Stimulated activated naive CD8-positive, alpha-beta T cell treated with anti-CD3 and anti-CD28 coated beads, Interleukin-15, Interleukin-2, amounts not matched to agents 100 ng/mL and 50 ng/mL, for 24 hours (primary cell): ENCODE measurements around the gene PADI3.

Source experiments
- H3K27ac Mint-ChIP-seq: one replicate; pipeline ENCODE4 v1.8.0; 2021; ENCODE audit warnings: mild to moderate bottlenecking, mixed read lengths
- H3K27me3 Mint-ChIP-seq: one replicate; pipeline ENCODE4 v1.8.0; 2021; ENCODE audit warnings: mixed read lengths
- H3K36me3 Mint-ChIP-seq: one replicate; pipeline ENCODE4 v1.8.0; 2021; ENCODE audit warnings: low read depth, mixed read lengths
- H3K4me1 Mint-ChIP-seq: one replicate; pipeline ENCODE4 v1.8.0; 2021; ENCODE audit warnings: low read depth, mixed read lengths
- H3K4me3 Mint-ChIP-seq: one replicate; pipeline ENCODE4 v1.8.0; 2021; ENCODE audit warnings: mild to moderate bottlenecking, mixed read lengths
- H3K9me3 Mint-ChIP-seq: one replicate; pipeline ENCODE4 v1.8.0; 2021; ENCODE audit warnings: mixed read lengths

The PADI3 gene

GRCh38 chr1:17248781-17249180 lies at the start of gene PADI3:
Gene PADI3 (plus strand): TSS chr1:17249098. CDS start chr1:17249138, 40 bp downstream.
- Mint-ChIP-seq H3K4me3 (no peak within 1 kb of the TSS), H3K27me3 (peaks cover 6% of the 10 kb centered on the region), H3K27ac (no peak within 1 kb of the TSS), H3K4me1 (no peaks in the 10 kb centered on the region), H3K36me3 (no peaks in the 10 kb centered on the region), H3K9me3 (no peaks in the 10 kb centered on the region)

GRCh38 chr1:17199267-17200044 lies 49.4 kb upstream of the PADI3 start:
- Mint-ChIP-seq H3K36me3 (no peaks in the 10 kb centered on the region), H3K27me3 (peaks cover 43% of the 10 kb centered on the region), H3K4me3 (no peak overlapping the region), H3K27ac (no peak overlapping the region), H3K9me3 (no peaks in the 10 kb centered on the region), H3K4me1 (peaks cover 44% of the 10 kb centered on the region)

- H3K4me3 Mint-ChIP-seq = no peak overlapping the region
- H3K36me3 Mint-ChIP-seq = no peaks in the 10 kb centered on the region
- H3K4me1 Mint-ChIP-seq = peaks cover 44% of the 10 kb centered on the region
- no peaks in the 10 kb centered on the region for H3K9me3 Mint-ChIP-seq
- H3K27me3 Mint-ChIP-seq = peaks cover 49% of the 10 kb centered on the region
- H3K27ac Mint-ChIP-seq = no peak overlapping the region
Observed at GRCh38 chr1:17200246-17200645, 48.7 kb upstream of the PADI3 start.

GRCh38 chr1:17200756-17201155 lies 48.1 kb upstream of the PADI3 start:
- H3K4me3 Mint-ChIP-seq = no peak overlapping the region
- no peaks in the 10 kb centered on the region for H3K9me3 Mint-ChIP-seq
- peaks cover 44% of the 10 kb centered on the region for H3K4me1 Mint-ChIP-seq
- H3K27ac Mint-ChIP-seq = no peak overlapping the region
- H3K36me3 Mint-ChIP-seq = no peaks in the 10 kb centered on the region
- H3K27me3 Mint-ChIP-seq = peaks cover 54% of the 10 kb centered on the region

- Mint-ChIP-seq H3K9me3 (no peaks in the 10 kb centered on the region), H3K27ac (no peak overlapping the region), H3K36me3 (no peaks in the 10 kb centered on the region), H3K27me3 (peaks cover 58% of the 10 kb centered on the region), H3K4me1 (peaks cover 44% of the 10 kb centered on the region), H3K4me3 (no peak overlapping the region)
Observed at GRCh38 chr1:17201201-17202021, 47.5 kb upstream of the PADI3 start.

GRCh38 chr1:17204546-17205440 lies 44.1 kb upstream of the PADI3 start, which contains the start of gene PADI1:
Gene PADI1 (plus strand): TSS chr1:17205128. CDS start chr1:17205218, 90 bp downstream.
- Mint-ChIP-seq H3K9me3 (no peaks in the 10 kb centered on the region), H3K4me1 (peaks cover 57% of the 10 kb centered on the region), H3K36me3 (no peaks in the 10 kb centered on the region), H3K27ac (no peak within 1 kb of the TSS), H3K4me3 (no peak within 1 kb of the TSS), H3K27me3 (peaks cover 59% of the 10 kb centered on the region)

GRCh38 chr1:17205652-17206051 lies 43.2 kb upstream of the PADI3 start:
- Mint-ChIP-seq H3K9me3 (no peaks in the 10 kb centered on the region), H3K27me3 (peaks cover 60% of the 10 kb centered on the region), H3K27ac (no peak overlapping the region), H3K36me3 (no peaks in the 10 kb centered on the region), H3K4me1 (peaks cover 50% of the 10 kb centered on the region), H3K4me3 (no peak overlapping the region)

- Mint-ChIP-seq H3K4me3 (no peak overlapping the region), H3K27ac (no peak overlapping the region), H3K4me1 (peaks cover 45% of the 10 kb centered on the region), H3K9me3 (no peaks in the 10 kb centered on the region), H3K36me3 (no peaks in the 10 kb centered on the region), H3K27me3 (peaks cover 57% of the 10 kb centered on the region)
Observed at GRCh38 chr1:17206196-17206595, 42.7 kb upstream of the PADI3 start.

- Mint-ChIP-seq H3K4me3 (no peak overlapping the region), H3K9me3 (no peaks in the 10 kb centered on the region), H3K27ac (no peak overlapping the region), H3K4me1 (peaks cover 44% of the 10 kb centered on the region), H3K36me3 (no peaks in the 10 kb centered on the region), H3K27me3 (peaks cover 61% of the 10 kb centered on the region)
Observed at GRCh38 chr1:17207046-17207445, 41.9 kb upstream of the PADI3 start.

GRCh38 chr1:17207540-17207939 lies 41.4 kb upstream of the PADI3 start:
- H3K4me3 Mint-ChIP-seq = no peak overlapping the region
- peak overlapping the region; percentile 40 for H3K27ac Mint-ChIP-seq
- no peaks in the 10 kb centered on the region for H3K36me3 Mint-ChIP-seq
- peaks cover 62% of the 10 kb centered on the region for H3K27me3 Mint-ChIP-seq
- no peaks in the 10 kb centered on the region for H3K9me3 Mint-ChIP-seq
- H3K4me1 Mint-ChIP-seq = peaks cover 44% of the 10 kb centered on the region

GRCh38 chr1:17207966-17208418 lies 40.9 kb upstream of the PADI3 start:
- no peak overlapping the region for H3K4me3 Mint-ChIP-seq
- no peaks in the 10 kb centered on the region for H3K36me3 Mint-ChIP-seq
- H3K4me1 Mint-ChIP-seq = peaks cover 44% of the 10 kb centered on the region
- H3K27ac Mint-ChIP-seq = peak overlapping the region; percentile 40
- H3K9me3 Mint-ChIP-seq = no peaks in the 10 kb centered on the region
- peaks cover 62% of the 10 kb centered on the region for H3K27me3 Mint-ChIP-seq

GRCh38 chr1:17208546-17208945 lies 40.4 kb upstream of the PADI3 start:
- Mint-ChIP-seq H3K4me3 (no peak overlapping the region), H3K27me3 (peaks cover 62% of the 10 kb centered on the region), H3K27ac (no peak overlapping the region), H3K36me3 (no peaks in the 10 kb centered on the region), H3K4me1 (peaks cover 44% of the 10 kb centered on the region), H3K9me3 (no peaks in the 10 kb centered on the region)

GRCh38 chr1:17209430-17209829 lies 39.5 kb upstream of the PADI3 start:
- Mint-ChIP-seq H3K4me3 (no peak overlapping the region), H3K27ac (no peak overlapping the region), H3K4me1 (peaks cover 50% of the 10 kb centered on the region), H3K27me3 (peaks cover 62% of the 10 kb centered on the region), H3K9me3 (no peaks in the 10 kb centered on the region), H3K36me3 (no peaks in the 10 kb centered on the region)

- Mint-ChIP-seq H3K4me3 (no peak overlapping the region), H3K27ac (no peak overlapping the region), H3K27me3 (peaks cover 60% of the 10 kb centered on the region), H3K36me3 (no peaks in the 10 kb centered on the region), H3K4me1 (peaks cover 50% of the 10 kb centered on the region), H3K9me3 (no peaks in the 10 kb centered on the region)
Observed at GRCh38 chr1:17210176-17210575, 38.7 kb upstream of the PADI3 start.
